ENCODE measurements around the gene MELTF. TPM values are rescaled to one million over a fixed set of nuclear protein-coding genes. Genes with fewer than 3 reads are reported as not detected.
A peak's percentile ranks its signal among the peaks of the same experiment; 100 is the strongest.

Gene MELTF
- total and polyA plus RNA-seq, 9 of the 15 experiments (the other 6 are each of a cell fraction or from before 2014, with no cell fraction given): 0.35 to 10.5 (median 4.5) TPM

DNA sequence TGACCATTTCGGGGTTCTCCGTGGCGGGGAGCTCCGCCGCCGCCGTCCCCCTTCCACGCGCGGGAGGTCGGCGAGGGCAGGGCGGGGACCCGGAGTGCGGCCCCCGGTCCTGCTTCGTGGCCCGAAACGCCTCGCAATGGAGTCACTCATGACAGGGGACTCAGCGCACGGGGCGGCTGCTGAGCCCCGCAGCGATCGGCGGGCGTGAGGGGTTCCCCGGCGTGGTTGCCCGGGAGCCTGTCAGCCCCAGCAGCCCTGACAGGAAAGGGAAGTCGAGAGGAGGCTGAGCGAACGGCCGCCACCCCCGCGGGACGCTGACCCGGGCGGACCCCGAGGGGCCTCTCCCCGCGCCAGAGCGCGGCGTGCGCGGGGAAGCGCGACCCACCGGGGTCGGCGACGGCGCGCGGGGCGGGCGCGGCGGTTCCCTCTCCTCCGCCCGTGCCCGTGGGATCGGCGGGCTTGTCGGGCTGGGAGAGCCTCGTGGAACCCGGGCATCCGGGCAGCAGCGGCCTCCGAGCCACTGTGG is 60.4 kb downstream of the MELTF start (continued):
- TF ChIP-seq, protein P1, sequence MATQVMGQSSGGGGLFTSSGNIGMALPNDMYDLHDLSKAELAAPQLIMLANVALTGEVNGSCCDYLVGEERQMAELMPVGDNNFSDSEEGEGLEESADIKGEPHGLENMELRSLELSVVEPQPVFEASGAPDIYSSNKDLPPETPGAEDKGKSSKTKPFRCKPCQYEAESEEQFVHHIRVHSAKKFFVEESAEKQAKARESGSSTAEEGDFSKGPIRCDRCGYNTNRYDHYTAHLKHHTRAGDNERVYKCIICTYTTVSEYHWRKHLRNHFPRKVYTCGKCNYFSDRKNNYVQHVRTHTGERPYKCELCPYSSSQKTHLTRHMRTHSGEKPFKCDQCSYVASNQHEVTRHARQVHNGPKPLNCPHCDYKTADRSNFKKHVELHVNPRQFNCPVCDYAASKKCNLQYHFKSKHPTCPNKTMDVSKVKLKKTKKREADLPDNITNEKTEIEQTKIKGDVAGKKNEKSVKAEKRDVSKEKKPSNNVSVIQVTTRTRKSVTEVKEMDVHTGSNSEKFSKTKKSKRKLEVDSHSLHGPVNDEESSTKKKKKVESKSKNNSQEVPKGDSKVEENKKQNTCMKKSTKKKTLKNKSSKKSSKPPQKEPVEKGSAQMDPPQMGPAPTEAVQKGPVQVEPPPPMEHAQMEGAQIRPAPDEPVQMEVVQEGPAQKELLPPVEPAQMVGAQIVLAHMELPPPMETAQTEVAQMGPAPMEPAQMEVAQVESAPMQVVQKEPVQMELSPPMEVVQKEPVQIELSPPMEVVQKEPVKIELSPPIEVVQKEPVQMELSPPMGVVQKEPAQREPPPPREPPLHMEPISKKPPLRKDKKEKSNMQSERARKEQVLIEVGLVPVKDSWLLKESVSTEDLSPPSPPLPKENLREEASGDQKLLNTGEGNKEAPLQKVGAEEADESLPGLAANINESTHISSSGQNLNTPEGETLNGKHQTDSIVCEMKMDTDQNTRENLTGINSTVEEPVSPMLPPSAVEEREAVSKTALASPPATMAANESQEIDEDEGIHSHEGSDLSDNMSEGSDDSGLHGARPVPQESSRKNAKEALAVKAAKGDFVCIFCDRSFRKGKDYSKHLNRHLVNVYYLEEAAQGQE (IDR thresholded peaks at IDR 0.05; ENCODE audit: borderline replicate concordance): no peak
- TF ChIP-seq, protein P1 (CRISPR knock-in tag; IDR thresholded peaks at IDR 0.05; ENCODE audit: low read depth): no peak
- TF ChIP-seq POLR2AphosphoS2 (IDR thresholded peaks at IDR 0.05; ENCODE audit: low read length): no peak
- no peak for TF ChIP-seq SMARCC2 (IDR thresholded peaks at IDR 0.05; ENCODE audit: low read depth)
- TF ChIP-seq, protein P2, sequence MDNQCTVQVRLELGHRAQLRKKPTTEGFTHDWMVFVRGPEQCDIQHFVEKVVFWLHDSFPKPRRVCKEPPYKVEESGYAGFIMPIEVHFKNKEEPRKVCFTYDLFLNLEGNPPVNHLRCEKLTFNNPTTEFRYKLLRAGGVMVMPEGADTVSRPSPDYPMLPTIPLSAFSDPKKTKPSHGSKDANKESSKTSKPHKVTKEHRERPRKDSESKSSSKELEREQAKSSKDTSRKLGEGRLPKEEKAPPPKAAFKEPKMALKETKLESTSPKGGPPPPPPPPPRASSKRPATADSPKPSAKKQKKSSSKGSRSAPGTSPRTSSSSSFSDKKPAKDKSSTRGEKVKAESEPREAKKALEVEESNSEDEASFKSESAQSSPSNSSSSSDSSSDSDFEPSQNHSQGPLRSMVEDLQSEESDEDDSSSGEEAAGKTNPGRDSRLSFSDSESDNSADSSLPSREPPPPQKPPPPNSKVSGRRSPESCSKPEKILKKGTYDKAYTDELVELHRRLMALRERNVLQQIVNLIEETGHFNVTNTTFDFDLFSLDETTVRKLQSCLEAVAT (IDR thresholded peaks at IDR 0.05): no peak
- peak; percentile 32 for TF ChIP-seq RBM22 (IDR thresholded peaks at IDR 0.05; ENCODE audit: low read depth, low read length, poor library complexity, severe bottlenecking)
- peak in 1 of 2 experiments; percentile 67; a peak in 2 of 4 replicates for TF ChIP-seq HDAC1 (IDR thresholded peaks at IDR 0.05)
- no peak for TF ChIP-seq MTA2 (IDR thresholded peaks at IDR 0.05; ENCODE audit: low read depth)
- TF ChIP-seq, protein P3, sequence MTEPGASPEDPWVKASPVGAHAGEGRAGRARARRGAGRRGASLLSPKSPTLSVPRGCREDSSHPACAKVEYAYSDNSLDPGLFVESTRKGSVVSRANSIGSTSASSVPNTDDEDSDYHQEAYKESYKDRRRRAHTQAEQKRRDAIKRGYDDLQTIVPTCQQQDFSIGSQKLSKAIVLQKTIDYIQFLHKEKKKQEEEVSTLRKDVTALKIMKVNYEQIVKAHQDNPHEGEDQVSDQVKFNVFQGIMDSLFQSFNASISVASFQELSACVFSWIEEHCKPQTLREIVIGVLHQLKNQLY (CRISPR knock-in tag; conservative IDR thresholded peaks at IDR 0.05): no peak
- no peak for TF ChIP-seq TAF7 (tag; IDR thresholded peaks at IDR 0.05)
- no peak for TF ChIP-seq SMC3 (conservative IDR thresholded peaks at IDR 0.05; ENCODE audit: insufficient read depth, low read depth, low read length)
- TF ChIP-seq, protein P4, sequence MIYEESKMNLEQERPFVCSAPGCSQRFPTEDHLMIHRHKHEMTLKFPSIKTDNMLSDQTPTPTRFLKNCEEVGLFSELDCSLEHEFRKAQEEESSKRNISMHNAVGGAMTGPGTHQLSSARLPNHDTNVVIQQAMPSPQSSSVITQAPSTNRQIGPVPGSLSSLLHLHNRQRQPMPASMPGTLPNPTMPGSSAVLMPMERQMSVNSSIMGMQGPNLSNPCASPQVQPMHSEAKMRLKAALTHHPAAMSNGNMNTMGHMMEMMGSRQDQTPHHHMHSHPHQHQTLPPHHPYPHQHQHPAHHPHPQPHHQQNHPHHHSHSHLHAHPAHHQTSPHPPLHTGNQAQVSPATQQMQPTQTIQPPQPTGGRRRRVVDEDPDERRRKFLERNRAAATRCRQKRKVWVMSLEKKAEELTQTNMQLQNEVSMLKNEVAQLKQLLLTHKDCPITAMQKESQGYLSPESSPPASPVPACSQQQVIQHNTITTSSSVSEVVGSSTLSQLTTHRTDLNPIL (CRISPR knock-in tag; IDR thresholded peaks at IDR 0.05): no peak
- TF ChIP-seq ZNF282 (CRISPR knock-in tag; IDR thresholded peaks at IDR 0.05): no peak
- no peak for TF ChIP-seq RFX7 (CRISPR knock-in tag; IDR thresholded peaks at IDR 0.05)
- no peak for TF ChIP-seq ZFPM2 (CRISPR knock-in tag; IDR thresholded peaks at IDR 0.05)
- TF ChIP-seq, protein P5, sequence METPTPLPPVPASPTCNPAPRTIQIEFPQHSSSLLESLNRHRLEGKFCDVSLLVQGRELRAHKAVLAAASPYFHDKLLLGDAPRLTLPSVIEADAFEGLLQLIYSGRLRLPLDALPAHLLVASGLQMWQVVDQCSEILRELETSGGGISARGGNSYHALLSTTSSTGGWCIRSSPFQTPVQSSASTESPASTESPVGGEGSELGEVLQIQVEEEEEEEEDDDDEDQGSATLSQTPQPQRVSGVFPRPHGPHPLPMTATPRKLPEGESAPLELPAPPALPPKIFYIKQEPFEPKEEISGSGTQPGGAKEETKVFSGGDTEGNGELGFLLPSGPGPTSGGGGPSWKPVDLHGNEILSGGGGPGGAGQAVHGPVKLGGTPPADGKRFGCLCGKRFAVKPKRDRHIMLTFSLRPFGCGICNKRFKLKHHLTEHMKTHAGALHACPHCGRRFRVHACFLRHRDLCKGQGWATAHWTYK (CRISPR knock-in tag; IDR thresholded peaks at IDR 0.05): peak; percentile 89; the same call in 1 of the 2 replicates

Measured in K562 (cell line).